ENCODE data around the gene METTL22.

- TF ChIP-seq CTCF (IDR thresholded peaks at IDR 0.05) (no peak), EP300 (IDR thresholded peaks at IDR 0.05) (no peak), POLR2AphosphoS5 (IDR thresholded peaks at IDR 0.05) (no peak)
Measured at GRCh38 chr16:8656376-8656775, 34.9 kb downstream of the METTL22 start.
